Endothelial cell of umbilical vein (primary cell): ENCODE measurements around the gene GARS1. TPM values are rescaled to one million over a fixed set of nuclear protein-coding genes. Genes with fewer than 3 reads are reported as not detected.
A peak's percentile ranks its signal among the peaks of the same experiment; 100 is the strongest.

Source experiments
- BruUV-seq: library from RNA; stranded (reverse); fragments of 400-500 nt; replicated peaks from 2 replicates; lab custom pipeline; 2021; lab: Mats Ljungman, UMichigan
- CTCF ChIA-PET: fragments of 300-600, 350-600 bp; sonication (Branson Sonifier 250); formaldehyde crosslinking; loops from one replicate; lab custom pipeline; 2021; ENCODE audit warnings: antibody characterized with exemption, inconsistent platforms; lab: Charles Lee
- POLR2A ChIA-PET: fragments of 300-600, 350-600 bp; sonication (Branson Sonifier 250); formaldehyde crosslinking; loops from one replicate; lab custom pipeline; 2021; ENCODE audit warnings: antibody characterized with exemption, inconsistent platforms; lab: Charles Lee
- DNase-seq: peaks from one replicate; pipeline ENCODE4 v3.0.0-alpha.2; 2011; ENCODE audit warnings: low read depth, low spot score
- FAIRE-seq: peaks from 2 replicates; lab custom pipeline; 2011; peaks lifted over from hg19 to GRCh38; lab: Jason Lieb, UNC
- H2AFZ ChIP-seq: 2 replicates; pipeline ENCODE4 v1.6.0; 2012; ENCODE audit warnings: low read depth, low read length, control low read depth, inconsistent platforms
- H3K27ac ChIP-seq: 2 replicates; pipeline ENCODE4 v1.5.1; 2011; ENCODE audit warnings: low read depth, mild to moderate bottlenecking, control low read depth, low read length, moderate library complexity; ENCODE audit not compliant: insufficient read depth
- H3K27me3 ChIP-seq, 2 experiments: 2 replicates each; pipeline versions ENCODE4 v1.6.0 to v1.6.1; 2011; ENCODE audit warnings: low read length in 2 of 2, mixed read lengths in 1 of 2; ENCODE audit not compliant: control insufficient read depth in 2 of 2, insufficient read depth in 2 of 2
- H3K36me3 ChIP-seq, 2 experiments: 2 replicates in 1 of 2; 3 replicates in 1 of 2; pipeline ENCODE4 v1.5.1; 2011; ENCODE audit warnings: low read length in 2 of 2, mild to moderate bottlenecking in 1 of 2, moderate library complexity in 1 of 2; ENCODE audit not compliant: control insufficient read depth in 2 of 2, insufficient read depth in 2 of 2; ENCODE audit errors: extremely low read depth in 1 of 2
- H3K4me1 ChIP-seq: 3 replicates; pipeline ENCODE4 v1.5.1; 2011; ENCODE audit warnings: mild to moderate bottlenecking, low read length; ENCODE audit not compliant: control insufficient read depth, insufficient read depth; ENCODE audit errors: extremely low read depth
- H3K4me2 ChIP-seq: 2 replicates; pipeline ENCODE4 v1.6.1; 2011; ENCODE audit warnings: low read length, control low read depth, mixed read lengths; ENCODE audit not compliant: insufficient read depth
- H3K4me3 ChIP-seq, 3 experiments: fragments of 200-600 bp in 1 of 3; sonication (generic), shearing (Covaris generic) in 1 of 3; replicated peaks in 1 of 3; 2 replicates each; pipeline ENCODE4 v1.5.1; 2011 to 2016; ENCODE audit warnings: control low read depth in 3 of 3, low read length in 3 of 3, mild to moderate bottlenecking in 2 of 3, inconsistent platforms in 1 of 3, low read depth in 1 of 3, moderate library complexity in 1 of 3; ENCODE audit not compliant: insufficient read depth in 1 of 3
- H3K79me2 ChIP-seq: 2 replicates; pipeline ENCODE4 v1.6.0; 2012; ENCODE audit warnings: low read length, inconsistent platforms; ENCODE audit not compliant: control insufficient read depth, insufficient read depth
- H3K9ac ChIP-seq: replicated peaks from 2 replicates; pipeline ENCODE3; 2011; ENCODE audit warnings: low read length, control low read depth; ENCODE audit not compliant: insufficient read depth; ENCODE audit errors: extremely low read depth
- H3K9me1 ChIP-seq: replicated peaks from 3 replicates; pipeline ENCODE4 v1.6.0; 2011; ENCODE audit warnings: mild to moderate bottlenecking, low read length; ENCODE audit not compliant: control insufficient read depth, insufficient read depth; ENCODE audit errors: extremely low read depth
- H3K9me3 ChIP-seq: replicated peaks from 2 replicates; pipeline ENCODE4 v1.5.1; 2012; ENCODE audit warnings: low read length, inconsistent platforms; ENCODE audit not compliant: control insufficient read depth, insufficient read depth
- H4K20me1 ChIP-seq: replicated peaks from 2 replicates; pipeline ENCODE3; 2011; ENCODE audit warnings: mild to moderate bottlenecking, low read length; ENCODE audit not compliant: control insufficient read depth, insufficient read depth; ENCODE audit errors: extremely low read depth
- CTCF ChIP-seq, 2 donors: IDR thresholded peaks; 1 replicate in 1 of 2; 2 replicates in 1 of 2; pipeline ENCODE4 v1.5.1; 2011; ENCODE audit warnings: low read length in 2 of 2, mild to moderate bottlenecking in 2 of 2, moderate library complexity in 2 of 2, control low read depth in 1 of 2, inconsistent platforms in 1 of 2, low read depth in 1 of 2; ENCODE audit not compliant: insufficient read depth in 1 of 2; ENCODE audit errors: extremely low read depth in 1 of 2
- EZH2 ChIP-seq: IDR thresholded peaks from 2 replicates; pipeline ENCODE4 v1.6.1; 2012; ENCODE audit warnings: borderline replicate concordance, low read depth, mild to moderate bottlenecking, moderate library complexity, low read length, inconsistent platforms; ENCODE audit not compliant: severe bottlenecking
- FOS ChIP-seq: IDR thresholded peaks from 2 replicates; pipeline ENCODE4 v1.6.1; 2011; ENCODE audit warnings: mild to moderate bottlenecking, low read length, moderate library complexity, borderline replicate concordance; ENCODE audit not compliant: insufficient read depth
- GATA2 ChIP-seq: IDR thresholded peaks from 2 replicates; pipeline ENCODE4 v1.7.0; 2011; ENCODE audit warnings: low read depth, mild to moderate bottlenecking, moderate library complexity, mixed read lengths, low read length; ENCODE audit not compliant: insufficient read length, insufficient read depth
- JUN ChIP-seq: IDR thresholded peaks from 2 replicates; pipeline ENCODE4 v1.6.1; 2011; ENCODE audit warnings: borderline replicate concordance, low read depth; ENCODE audit not compliant: insufficient read length, insufficient read depth
- MAX ChIP-seq: IDR thresholded peaks from 2 replicates; pipeline ENCODE4 v1.6.1; 2011; ENCODE audit not compliant: insufficient read depth, insufficient read length
- MYC ChIP-seq: IDR thresholded peaks from one replicate; pipeline ENCODE4 v1.6.1; 2011; ENCODE audit warnings: mild to moderate bottlenecking, low read depth, low read length
- POLR2A ChIP-seq: IDR thresholded peaks from 2 replicates; pipeline ENCODE4 v1.6.1; 2012; ENCODE audit warnings: low read depth, mild to moderate bottlenecking, control low read depth, low read length
- POLR2AphosphoS5 ChIP-seq: IDR thresholded peaks from 2 replicates; pipeline ENCODE4 v1.6.1; 2012; ENCODE audit warnings: low read depth, mild to moderate bottlenecking, control low read depth, low read length, moderate library complexity; ENCODE audit not compliant: insufficient read depth
- dilution Hi-C: fragments of 300-500 bp; cut with MboI; formaldehyde crosslinking; loops from one replicate; pipeline ENCODE4 v1.15.0; 2019; ENCODE audit warnings: low sequenced_read_pairs; ENCODE audit not compliant: extremely low pct_ligation_motif_present
- intact Hi-C: fragments of 100-400 bp; cut with micrococcal nuclease; formaldehyde crosslinking; loops from one replicate; pipeline ENCODE4 v1.10.0; 2022
- polyA plus RNA-seq, 4 experiments: library from polyadenylated mRNA; depleted of rRNA in 3 of 4; stranded (reverse) in 3 of 4; unstranded in 1 of 4; fragments of >200 nt; gene quantifications; 2 replicates each; pipeline versions ENCODE4 v1.2.1 to v1.2.3, GENCODE V29; 2011 to 2012; ENCODE audit warnings: missing spikeins in 1 of 4
- total RNA-seq: library from RNA; stranded (reverse); gene quantifications from 2 replicates; pipeline ENCODE4 v1.2.3, GENCODE V29; 2021

GARS1 gene
- total and polyA plus RNA-seq, 2 donors (not counting 3 experiments of a cell fraction or from before 2014, with no cell fraction given) = 194 to 295 TPM

- H4K20me1 ChIP-seq = peaks cover 3% of the 10 kb centered on the region
- peaks cover 54% of the 10 kb centered on the region for H3K79me2 ChIP-seq
- DNase-seq (no peak), FAIRE-seq (no peak)
- intact Hi-C loops = no loop called here
- ChIA-PET POLR2A (interaction anchor here (0.7 kb wide), 1 partner anchor 281 kb away, joined by 11 read pairs; no protein-coding TSS in a partner anchor), CTCF (interaction anchor here (1.5 to 2.0 kb wide), 2 partner anchors 22 to 37 kb away, joined by 3 to 7 read pairs; no protein-coding TSS in a partner anchor)
- no peak overlapping the region for H3K4me2 ChIP-seq
- H3K36me3 ChIP-seq = peaks cover 10 to 38% of the 10 kb centered on the region in 2 experiments
- dilution Hi-C loops = no loop called here
- H3K27ac ChIP-seq = no peak overlapping the region
- H3K4me3 ChIP-seq = no peak overlapping the region
- H3K9me3 ChIP-seq = no peaks in the 10 kb centered on the region
- no peak for TF ChIP-seq CTCF (IDR thresholded peaks at IDR 0.05; ENCODE audit: extremely low read depth in 1 of 2, insufficient read depth in 1 of 2, low read depth in 1 of 2, low read length in 2 of 2)
- no peak for TF ChIP-seq MAX
- no peak for TF ChIP-seq POLR2A
- H3K27me3 ChIP-seq = no peaks in the 10 kb centered on the region
- no peaks in the 10 kb centered on the region for H3K9me1 ChIP-seq
- no peak overlapping the region for H2AFZ ChIP-seq
- no TSS peak for BruUV-seq
- H3K9ac ChIP-seq = no peak overlapping the region
- no peaks in the 10 kb centered on the region for H3K4me1 ChIP-seq
Measured at GRCh38 chr7:30605832-30606231, 11.2 kb downstream of the GARS1 start.

GRCh38 chr7:30612658-30613265 is 18.1 kb downstream of the GARS1 start:
- POLR2A ChIA-PET = no interaction called here
- no peaks in the 10 kb centered on the region for H3K27me3 ChIP-seq
- BruUV-seq = no TSS peak
- H3K9ac ChIP-seq = no peak overlapping the region
- H4K20me1 ChIP-seq = peaks cover 3% of the 10 kb centered on the region
- H2AFZ ChIP-seq = no peak overlapping the region
- peak overlapping the region; percentile 44 for H3K27ac ChIP-seq
- peaks cover 12 to 34% of the 10 kb centered on the region in 2 experiments for H3K36me3 ChIP-seq
- FAIRE-seq (no peak), DNase-seq (peak; percentile 17)
- H3K79me2 ChIP-seq = peaks cover 51% of the 10 kb centered on the region
- dilution Hi-C loops (no loop called here), intact Hi-C loops (no loop called here)
- H3K4me1 ChIP-seq = peaks cover 11% of the 10 kb centered on the region
- H3K9me1 ChIP-seq = no peaks in the 10 kb centered on the region
- CTCF ChIA-PET = interaction anchor here (1.1 kb wide), 1 partner anchor 49 kb away, joined by 3 read pairs; no protein-coding TSS in a partner anchor
- H3K9me3 ChIP-seq = no peaks in the 10 kb centered on the region
- H3K4me3 ChIP-seq = no peak overlapping the region
- H3K4me2 ChIP-seq = no peak overlapping the region
- no peak for TF ChIP-seq POLR2A
- TF ChIP-seq JUN = no peak
- no peak for TF ChIP-seq MYC
- TF ChIP-seq POLR2AphosphoS5 = no peak
- no peak for TF ChIP-seq CTCF (IDR thresholded peaks at IDR 0.05; ENCODE audit: extremely low read depth in 1 of 2, insufficient read depth in 1 of 2, low read depth in 1 of 2, low read length in 2 of 2)
- no peak for TF ChIP-seq FOS
- TF ChIP-seq MAX = no peak
- no peak for TF ChIP-seq GATA2
- TF ChIP-seq EZH2 = no peak
